AML-193 (cell line): ENCODE results near the gene GSTA2.
"Not testable (repeated sequence)": the region's sequence is repeated elsewhere in the genome, so short reads cannot be mapped to it uniquely, and the experiment has no call there.

ENCODE experiments used
- DNase-seq, 2 experiments: peaks; one replicate each; lab custom pipeline; 2025; lab: John Stamatoyannopoulos, UW

GSTA2 gene

GRCh38 chr6:52760105-52760765, 3.0 kb downstream of the GSTA2 start:
- no peak for DNase-seq

GRCh38 chr6:52759085-52759484, 4.2 kb downstream of the GSTA2 start:
- DNase-seq: no peak

GRCh38 chr6:52757651-52758338, 5.5 kb downstream of the GSTA2 start:
- not testable (repeated sequence) for DNase-seq

DNA sequence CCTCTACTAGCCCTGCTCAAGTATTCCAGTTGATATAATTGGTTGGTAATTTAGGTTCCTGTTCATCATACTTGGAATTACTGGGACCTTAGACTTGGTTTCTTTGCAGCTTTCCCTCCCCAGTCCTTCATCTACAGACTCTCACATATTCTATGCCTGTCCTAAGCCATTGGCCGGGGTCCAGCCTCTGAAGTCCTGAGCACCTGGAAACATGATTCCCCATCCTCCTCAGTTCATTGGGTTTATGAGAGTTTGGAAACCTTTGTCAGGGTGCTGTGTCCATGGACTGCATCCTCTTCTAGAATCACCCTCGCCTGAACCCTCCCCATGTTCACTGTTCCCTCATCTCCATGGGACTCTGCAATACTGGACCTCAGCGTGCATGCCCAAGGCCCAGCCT, 8.8 kb downstream of the GSTA2 start:
- DNase-seq: no peak

DNA sequence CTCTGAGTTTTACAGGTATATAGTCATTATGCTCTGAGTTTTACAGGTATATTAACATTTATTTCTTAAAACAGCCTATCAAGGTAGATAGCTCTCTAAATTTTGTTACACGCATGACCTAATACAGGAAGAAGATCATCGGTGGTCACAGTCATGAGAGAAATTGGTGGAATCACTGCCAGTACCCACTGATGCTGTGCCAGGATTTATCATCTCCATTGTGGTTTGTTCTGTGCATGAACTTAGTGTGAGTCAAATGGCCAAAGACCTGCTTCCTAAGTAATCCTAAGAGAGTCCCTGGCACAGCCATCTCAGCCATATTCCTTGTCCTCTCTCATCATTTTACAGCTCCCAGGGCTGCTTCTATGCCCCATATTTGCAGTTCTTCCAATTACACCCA, 10.1 kb downstream of the GSTA2 start:
- DNase-seq: not testable (repeated sequence)

DNA sequence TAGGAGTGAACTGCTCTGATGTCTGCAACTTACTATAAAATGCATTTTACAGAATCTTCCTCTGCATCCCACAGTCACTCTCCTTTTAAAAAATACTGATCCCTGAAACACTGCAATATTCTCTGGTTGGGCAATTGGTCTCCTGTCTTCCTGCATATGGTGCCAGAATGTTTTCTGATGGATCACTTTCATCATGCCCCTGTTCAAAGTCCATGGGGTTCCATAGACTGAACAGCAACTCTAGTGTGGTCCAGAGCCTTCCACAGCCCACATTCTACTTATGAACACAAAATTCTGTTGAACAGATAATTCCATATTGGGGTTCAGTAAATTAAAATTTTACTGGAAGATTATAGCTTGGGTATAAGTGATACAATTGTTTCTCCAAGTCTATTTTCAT, 11.0 kb downstream of the GSTA2 start:
- no peak for DNase-seq

- DNase-seq: no peak
Observed at GRCh38 chr6:52749556-52750152, 13.6 kb downstream of the GSTA2 start.

DNA sequence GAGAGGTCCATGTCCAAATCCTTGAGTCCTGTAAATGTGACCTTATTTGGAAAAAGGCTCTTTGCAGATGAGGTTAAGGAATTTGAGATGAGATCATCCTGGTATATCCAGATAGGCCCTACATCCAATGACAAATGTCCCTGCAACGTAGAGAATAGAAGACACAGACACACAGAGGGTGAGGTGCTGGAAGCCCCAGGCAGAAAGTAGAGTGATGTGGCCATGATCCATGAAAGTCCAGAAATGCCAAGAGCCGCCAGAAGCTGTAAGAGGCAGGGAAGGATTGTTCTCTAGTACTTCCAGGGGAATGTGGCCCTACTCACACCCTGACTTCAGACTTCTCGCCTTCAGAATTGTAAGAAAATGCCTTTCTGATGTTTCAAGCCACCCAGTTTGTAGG, 16.0 kb downstream of the GSTA2 start:
- DNase-seq: not testable (repeated sequence)

DNA sequence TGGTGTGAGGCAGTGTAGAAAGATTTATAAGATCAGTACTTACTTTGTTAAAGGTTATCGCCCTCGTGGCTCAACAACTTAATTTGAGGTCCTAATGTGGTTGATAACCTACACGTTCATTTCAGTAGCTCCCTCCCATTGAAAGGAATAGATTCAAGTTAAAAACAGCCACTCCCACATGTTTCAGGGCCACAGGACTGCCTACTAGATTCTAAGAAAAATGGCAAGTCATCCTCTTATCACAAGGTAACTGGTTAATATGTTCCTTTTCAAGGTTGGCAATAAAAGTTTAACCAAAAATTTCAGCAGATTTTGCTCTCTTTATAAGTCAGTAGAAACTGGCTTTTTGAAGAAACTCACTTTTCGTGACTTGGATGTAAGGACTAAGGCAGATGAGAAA, 17.1 kb downstream of the GSTA2 start:
- no peak for DNase-seq

- no peak for DNase-seq
Observed at GRCh38 chr6:52745764-52746201, 17.5 kb downstream of the GSTA2 start.

- no peak for DNase-seq
Observed at GRCh38 chr6:52741872-52742271, 21.4 kb downstream of the GSTA2 start.

GRCh38 chr6:52739627-52740026, 23.6 kb downstream of the GSTA2 start:
- no peak for DNase-seq

- no peak for DNase-seq
Observed at GRCh38 chr6:52739134-52739533, 24.1 kb downstream of the GSTA2 start.

DNA sequence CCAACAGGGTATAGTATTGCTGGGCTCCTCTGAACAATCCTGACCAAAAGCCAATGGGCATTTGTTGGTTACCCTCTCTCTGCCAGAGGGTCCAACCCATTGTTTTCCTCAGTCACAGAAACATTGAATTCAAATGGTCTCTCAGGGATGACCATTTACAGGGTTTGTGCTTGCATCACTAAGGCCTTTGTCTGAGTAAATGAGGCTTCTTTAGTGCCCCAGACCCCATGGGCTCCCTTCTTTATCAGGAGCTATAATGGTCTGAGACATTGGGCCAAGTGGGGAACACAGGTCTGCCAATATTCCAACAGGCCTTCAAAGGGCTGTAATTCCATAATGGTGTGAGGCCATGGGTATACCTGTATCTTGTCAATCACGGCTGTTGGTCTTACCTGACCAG, 27.1 kb downstream of the GSTA2 start:
- no peak for DNase-seq

GRCh38 chr6:52735071-52735470, 28.2 kb downstream of the GSTA2 start:
- DNase-seq: no peak

DNA sequence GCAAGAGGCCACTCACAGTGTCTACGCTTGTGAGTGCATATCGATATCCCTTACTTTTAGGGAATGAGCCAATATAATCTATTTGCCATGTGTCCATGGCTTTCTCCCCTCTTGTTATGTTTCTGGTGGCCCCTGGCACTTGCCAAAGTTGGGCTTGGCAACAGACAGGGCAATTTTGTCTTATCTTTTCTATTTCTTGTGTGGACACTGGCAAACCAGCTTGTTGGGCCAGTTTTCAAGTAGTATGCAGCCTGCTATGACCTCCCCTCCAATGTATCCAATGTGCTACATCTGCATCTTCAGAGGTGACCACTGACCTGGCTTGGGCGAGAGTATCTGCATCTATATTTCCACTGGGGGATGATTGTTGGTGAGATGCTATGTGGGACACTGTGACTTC, 29.2 kb downstream of the GSTA2 start:
- no peak for DNase-seq

DNA sequence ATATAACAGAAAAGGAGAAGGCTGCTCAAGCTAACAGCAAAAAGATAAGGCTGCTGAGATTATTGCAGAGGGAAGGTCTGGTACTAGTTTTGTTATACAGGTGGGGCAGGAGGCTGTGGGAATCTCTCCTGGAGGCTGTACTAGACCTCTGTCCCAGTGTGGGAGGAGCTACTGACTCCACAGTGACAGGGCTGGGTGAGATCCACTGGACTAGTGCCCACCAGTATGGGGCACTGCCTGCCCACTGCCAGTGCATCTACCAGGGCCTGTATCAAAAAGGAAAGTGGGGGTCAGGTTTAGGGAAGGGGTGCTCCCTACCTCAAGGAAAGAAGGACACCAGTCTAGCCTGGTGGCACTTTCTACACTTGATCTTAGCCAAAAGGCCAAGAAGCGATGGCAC, 30.1 kb downstream of the GSTA2 start:
- no peak for DNase-seq

DNA sequence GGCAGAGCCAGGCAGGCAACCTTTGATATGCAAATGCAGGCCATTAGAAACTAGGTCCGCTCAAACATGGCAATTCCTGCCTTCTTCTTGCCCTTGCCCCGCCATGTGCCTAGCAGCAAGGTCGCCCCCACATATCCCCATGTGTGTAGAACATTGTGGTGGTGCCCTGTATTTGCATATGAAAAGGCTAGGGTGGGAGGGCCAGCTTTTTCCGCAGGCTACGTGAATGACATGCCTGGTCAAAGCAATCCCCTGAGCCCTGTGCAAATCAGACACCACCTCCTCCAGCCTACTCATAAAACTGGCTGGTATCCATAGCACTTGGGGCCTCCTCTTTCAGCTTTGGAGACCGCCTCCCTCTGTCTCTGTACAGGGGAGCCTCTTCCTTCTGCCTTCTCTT, 31.6 kb downstream of the GSTA2 start:
- DNase-seq: no peak

DNA sequence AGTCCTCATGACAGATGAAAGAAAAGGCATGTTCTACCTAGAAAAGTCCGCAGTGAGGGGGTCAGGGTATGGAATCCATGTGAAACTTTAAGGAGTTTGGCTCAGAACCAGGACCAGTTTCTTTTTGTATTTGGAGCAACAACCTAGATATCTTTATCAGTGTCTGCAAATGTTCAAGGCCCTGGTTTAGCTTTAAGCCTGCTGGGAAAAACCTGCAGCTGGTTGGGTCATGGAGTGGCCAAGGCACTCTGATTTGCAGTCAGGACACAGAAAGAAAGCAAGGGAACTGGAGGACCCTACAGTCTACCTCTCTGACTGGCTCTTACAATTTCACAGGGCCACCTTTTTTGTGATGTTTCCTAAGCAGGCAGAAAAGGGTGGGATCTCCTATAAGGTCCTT, 33.7 kb downstream of the GSTA2 start:
- DNase-seq: no peak

- no peak for DNase-seq
Observed at GRCh38 chr6:52728394-52728793, 34.9 kb downstream of the GSTA2 start.

GRCh38 chr6:52727908-52728307, 35.4 kb downstream of the GSTA2 start:
- DNase-seq: no peak

GRCh38 chr6:52726741-52727535, 36.3 kb downstream of the GSTA2 start:
- no peak for DNase-seq

DNA sequence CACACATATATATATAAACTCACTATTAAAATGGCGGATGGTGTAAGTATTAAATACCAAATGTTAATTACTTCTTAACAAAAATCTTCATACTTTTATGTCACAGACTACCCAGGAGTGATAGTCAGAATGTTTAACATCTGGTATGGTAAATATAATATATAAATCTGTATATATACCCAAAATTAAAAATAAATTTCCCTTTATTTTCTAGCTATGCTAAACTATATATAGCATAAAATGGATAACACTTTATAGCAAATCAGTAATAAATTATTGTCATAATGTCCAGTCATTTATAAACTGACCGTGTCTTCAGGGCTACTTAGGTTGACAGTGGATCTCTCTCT, 37.1 kb downstream of the GSTA2 start:
- no peak for DNase-seq
